KMS-11 (cell line): Measurements from ENCODE around the gene ILDR1.
"Not testable (repeated sequence)": the region's sequence is repeated elsewhere in the genome, so short reads cannot be mapped to it uniquely, and the experiment has no call there.

Experiments used
- H2AFZ ChIP-seq: fragments of 200-600 bp; sonication (generic); 2 replicates; pipeline ENCODE4 v1.6.1; 2016; ENCODE audit warnings: antibody characterized with exemption, mixed run types, low read depth
- H3K27ac ChIP-seq: fragments of 200-600 bp; sonication (generic); 2 replicates; pipeline ENCODE4 v1.6.1; 2016; ENCODE audit warnings: mild to moderate bottlenecking, mixed run types
- H3K27me3 ChIP-seq: fragments of 200-600 bp; sonication (generic); 2 replicates; pipeline ENCODE4 v1.6.1; 2017; ENCODE audit warnings: mild to moderate bottlenecking, low read depth, mixed run types, moderate library complexity; ENCODE audit not compliant: insufficient read depth
- H3K36me3 ChIP-seq: fragments of 200-600 bp; sonication (generic); 2 replicates; pipeline ENCODE4 v1.6.1; 2017; ENCODE audit warnings: mild to moderate bottlenecking, mixed run types; ENCODE audit not compliant: insufficient read depth
- H3K4me1 ChIP-seq: fragments of 200-600 bp; sonication (generic); 2 replicates; pipeline ENCODE4 v1.6.1; 2016; ENCODE audit warnings: mild to moderate bottlenecking, low read depth, mixed run types; ENCODE audit not compliant: poor library complexity, severe bottlenecking
- H3K4me2 ChIP-seq: fragments of 200-600 bp; sonication (generic); 2 replicates; pipeline ENCODE4 v1.7.0; 2016; ENCODE audit warnings: mild to moderate bottlenecking, mixed run types
- H3K4me3 ChIP-seq: fragments of 200-600 bp; sonication (generic); IDR thresholded peaks from 2 replicates; pipeline ENCODE4 v1.6.1; 2017; ENCODE audit warnings: low read depth, low read length, mixed read lengths; ENCODE audit not compliant: insufficient read depth
- H3K79me2 ChIP-seq: fragments of 200-600 bp; sonication (generic); 2 replicates; pipeline ENCODE4 v1.6.1; 2016; ENCODE audit warnings: low read depth, mixed run types; ENCODE audit not compliant: insufficient read depth
- H3K9ac ChIP-seq: fragments of 200-600 bp; sonication (generic); 2 replicates; pipeline ENCODE4 v1.6.1; 2016; ENCODE audit warnings: mild to moderate bottlenecking, mixed run types
- H4K20me1 ChIP-seq: fragments of 200-600 bp; sonication (generic); 2 replicates; pipeline ENCODE4 v1.6.1; 2016; ENCODE audit warnings: mild to moderate bottlenecking, mixed run types; ENCODE audit not compliant: insufficient read depth
- TF ChIP-seq, protein P1 (sequence below): fragments of 200-600 bp; sonication (generic); conservative IDR thresholded peaks from 2 replicates; pipeline ENCODE4 v1.6.1; 2017; ENCODE audit warnings: low read depth, mild to moderate bottlenecking, antibody characterized with exemption, low read length, moderate library complexity, mixed read lengths

ILDR1 gene

DNA sequence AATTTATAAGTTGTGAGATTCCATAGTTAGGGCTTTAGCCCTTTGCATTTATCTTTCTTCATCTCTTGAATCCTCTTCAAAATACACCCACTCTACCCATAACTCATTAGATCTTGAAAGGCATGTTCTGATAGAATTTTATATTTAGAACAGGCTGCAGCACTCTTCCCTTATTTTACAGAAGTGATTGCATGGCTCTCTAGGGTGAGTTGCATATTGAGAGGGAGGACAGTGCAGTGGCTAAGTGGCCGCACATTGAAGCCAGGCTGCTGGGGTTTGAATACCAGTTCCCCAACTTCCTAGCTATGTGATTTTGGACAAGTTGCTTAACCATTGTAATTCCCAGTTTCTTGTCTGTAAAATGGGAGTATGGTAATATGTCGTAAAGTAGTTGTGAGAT lies 35.6 kb upstream of the ILDR1 start:
- TF ChIP-seq, protein P1, sequence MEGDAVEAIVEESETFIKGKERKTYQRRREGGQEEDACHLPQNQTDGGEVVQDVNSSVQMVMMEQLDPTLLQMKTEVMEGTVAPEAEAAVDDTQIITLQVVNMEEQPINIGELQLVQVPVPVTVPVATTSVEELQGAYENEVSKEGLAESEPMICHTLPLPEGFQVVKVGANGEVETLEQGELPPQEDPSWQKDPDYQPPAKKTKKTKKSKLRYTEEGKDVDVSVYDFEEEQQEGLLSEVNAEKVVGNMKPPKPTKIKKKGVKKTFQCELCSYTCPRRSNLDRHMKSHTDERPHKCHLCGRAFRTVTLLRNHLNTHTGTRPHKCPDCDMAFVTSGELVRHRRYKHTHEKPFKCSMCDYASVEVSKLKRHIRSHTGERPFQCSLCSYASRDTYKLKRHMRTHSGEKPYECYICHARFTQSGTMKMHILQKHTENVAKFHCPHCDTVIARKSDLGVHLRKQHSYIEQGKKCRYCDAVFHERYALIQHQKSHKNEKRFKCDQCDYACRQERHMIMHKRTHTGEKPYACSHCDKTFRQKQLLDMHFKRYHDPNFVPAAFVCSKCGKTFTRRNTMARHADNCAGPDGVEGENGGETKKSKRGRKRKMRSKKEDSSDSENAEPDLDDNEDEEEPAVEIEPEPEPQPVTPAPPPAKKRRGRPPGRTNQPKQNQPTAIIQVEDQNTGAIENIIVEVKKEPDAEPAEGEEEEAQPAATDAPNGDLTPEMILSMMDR = no peak
- peaks cover 16% of the 10 kb centered on the region for H3K4me1 ChIP-seq
- H3K4me3 ChIP-seq = no peak overlapping the region

DNA sequence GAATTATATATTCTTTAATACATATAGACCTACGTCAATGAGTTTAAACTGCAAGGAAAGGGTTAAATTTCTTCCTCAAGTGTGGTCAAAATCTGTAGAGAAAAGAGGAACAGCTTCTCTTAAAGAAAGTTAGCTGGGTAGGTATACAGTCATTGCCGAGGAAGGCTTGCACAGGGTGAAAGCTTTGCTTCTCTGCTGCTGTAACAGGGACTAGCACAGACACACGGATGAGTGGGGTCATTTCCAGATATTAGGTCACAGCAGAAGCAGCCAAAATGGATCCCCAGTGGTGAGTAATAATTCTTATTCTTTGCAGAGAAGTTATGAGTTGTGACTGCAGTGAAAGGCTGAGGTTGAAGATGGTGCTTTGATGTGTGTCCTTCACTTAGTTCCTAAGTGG lies 33.2 kb upstream of the ILDR1 start, which contains the start of gene CD86:
CD86 (plus strand) TSS at position 148 of the 400 bp plus-strand sequence; CDS start at position 276, 128 bp downstream.
- H3K36me3 ChIP-seq = no peaks in the 10 kb centered on the region
- peak within 1 kb of the TSS; percentile 18; the same call in 1 of the 2 replicates for H3K4me2 ChIP-seq
- H3K4me1 ChIP-seq = peaks cover 17% of the 10 kb centered on the region
- H3K27me3 ChIP-seq = no peaks in the 10 kb centered on the region
- H3K27ac ChIP-seq = no peak within 1 kb of the TSS
- no peaks in the 10 kb centered on the region for H3K79me2 ChIP-seq
- no peaks in the 10 kb centered on the region for H4K20me1 ChIP-seq
- H3K9ac ChIP-seq = no peak within 1 kb of the TSS
- H3K4me3 ChIP-seq = no peak within 1 kb of the TSS
- no peak within 1 kb of the TSS for H2AFZ ChIP-seq
- TF ChIP-seq, protein P1 = no peak

More for the DNA sequence above, 35.6 kb upstream of the ILDR1 start:
- Histone ChIP-seq H3K9ac (no peak overlapping the region), H4K20me1 (no peaks in the 10 kb centered on the region), H3K4me2 (no peak overlapping the region), H3K27ac (no peak overlapping the region), H3K36me3 (no peaks in the 10 kb centered on the region), H3K27me3 (no peaks in the 10 kb centered on the region), H2AFZ (no peak overlapping the region), H3K79me2 (no peaks in the 10 kb centered on the region)

DNA sequence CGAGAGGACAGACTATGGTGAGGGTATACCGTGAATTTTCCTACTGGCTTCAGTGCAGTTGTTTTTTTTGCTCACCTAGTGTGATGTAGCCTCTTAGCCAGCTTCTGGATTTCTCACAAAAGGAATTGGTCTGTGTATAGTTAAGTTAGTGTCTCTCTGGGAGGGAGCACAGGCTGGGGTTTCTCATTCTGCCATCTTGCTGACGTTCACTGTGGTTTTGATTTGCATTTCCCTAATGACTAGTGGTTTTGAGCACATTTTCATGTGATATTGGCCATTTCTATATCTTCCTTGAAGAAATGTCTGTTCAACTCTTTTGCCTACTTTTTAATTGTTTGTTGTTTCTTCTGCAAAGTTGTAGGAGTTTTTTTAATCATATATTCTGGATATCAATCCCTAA lies 30.9 kb upstream of the ILDR1 start:
- peak overlapping the region; percentile 8; the same call in 1 of the 2 replicates for H2AFZ ChIP-seq
- H3K4me3 ChIP-seq = no peak overlapping the region

DNA sequence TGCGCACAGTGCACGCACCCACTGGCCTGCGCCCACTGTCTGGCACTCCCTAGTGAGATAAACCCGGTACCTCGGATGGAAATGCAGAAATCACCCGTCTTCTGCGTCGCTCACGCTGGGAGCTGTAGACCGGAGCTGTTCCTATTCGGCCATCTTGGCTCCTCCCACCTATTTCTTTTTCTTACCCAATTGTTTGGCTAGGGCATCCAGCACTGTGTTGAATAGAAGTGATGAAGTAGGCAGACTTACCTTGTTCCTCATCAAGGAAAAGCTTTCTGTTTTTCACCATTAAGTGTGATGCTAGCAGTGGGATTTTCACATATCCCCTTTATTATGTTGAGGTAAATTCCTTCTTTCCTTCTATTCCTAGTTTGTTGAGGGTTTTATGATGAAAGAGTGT lies 25.7 kb upstream of the ILDR1 start:
- not testable (repeated sequence) for H3K36me3 ChIP-seq, H3K9ac ChIP-seq, H4K20me1 ChIP-seq, H3K27me3 ChIP-seq, H3K27ac ChIP-seq, H3K4me1 ChIP-seq, H3K4me3 ChIP-seq, H2AFZ ChIP-seq, H3K4me2 ChIP-seq, H3K79me2 ChIP-seq

More for the DNA sequence above, 30.9 kb upstream of the ILDR1 start:
- Histone ChIP-seq H3K9ac (no peak overlapping the region), H3K4me2 (no peak overlapping the region; the same call in 1 of the 2 replicates), H3K27ac (no peak overlapping the region), H3K27me3 (no peaks in the 10 kb centered on the region), H3K36me3 (no peaks in the 10 kb centered on the region), H3K4me1 (peaks cover 17% of the 10 kb centered on the region), H3K79me2 (no peaks in the 10 kb centered on the region), H4K20me1 (no peaks in the 10 kb centered on the region)
- TF ChIP-seq, protein P1 = no peak

DNA sequence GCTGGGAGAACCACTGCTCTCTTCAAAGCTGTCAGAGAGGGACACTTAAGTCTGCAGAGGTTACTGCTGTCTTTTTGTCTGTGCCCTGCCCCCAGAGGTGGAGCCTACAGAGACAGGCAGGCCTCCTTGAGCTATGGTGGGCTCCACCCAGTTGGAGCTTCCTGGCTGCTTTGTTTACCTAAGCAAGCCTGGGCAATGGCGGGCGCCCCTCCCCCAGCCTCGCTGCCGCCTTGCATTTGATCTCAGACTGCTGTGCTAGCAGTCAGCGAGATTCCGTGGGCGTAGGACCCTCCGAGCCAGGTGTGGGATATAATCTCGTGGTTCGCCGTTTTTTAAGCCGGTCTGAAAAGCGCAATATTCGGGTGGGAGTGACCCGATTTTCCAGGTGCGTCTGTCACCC lies 25.2 kb upstream of the ILDR1 start:
- H3K9ac ChIP-seq, H3K27ac ChIP-seq, H4K20me1 ChIP-seq, H3K27me3 ChIP-seq, H3K4me1 ChIP-seq, H3K36me3 ChIP-seq, H3K4me2 ChIP-seq, H3K4me3 ChIP-seq, H3K79me2 ChIP-seq, H2AFZ ChIP-seq: not testable (repeated sequence)
